ENCODE measurements around the gene PCNX2.

PCNX2 gene

GRCh38 chr1:233163696-233164095, 131.8 kb downstream of the PCNX2 start:
- peak; percentile 98 for TF ChIP-seq ZNF146 (tag by site-specific recombination; IDR thresholded peaks at IDR 0.05)
- TF ChIP-seq, protein P1, sequence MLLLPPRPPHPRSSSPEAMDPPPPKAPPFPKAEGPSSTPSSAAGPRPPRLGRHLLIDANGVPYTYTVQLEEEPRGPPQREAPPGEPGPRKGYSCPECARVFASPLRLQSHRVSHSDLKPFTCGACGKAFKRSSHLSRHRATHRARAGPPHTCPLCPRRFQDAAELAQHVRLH (tag by site-specific recombination; IDR thresholded peaks at IDR 0.05) = peak; percentile 80; the same call in 1 of the 2 replicates
- no peak for TF ChIP-seq ZNF529 (tag by site-specific recombination; IDR thresholded peaks at IDR 0.05; ENCODE audit: insufficient replicate concordance)
- POLR2A ChIA-PET = no interaction called here
- H3K9me3 ChIP-seq (ENCODE audit: control insufficient read depth, insufficient read depth, low read depth, low read length) = peaks cover 6% of the 10 kb centered on the region; the same call in 1 of the 2 replicates
- no peak overlapping the region for H3K4me3 ChIP-seq (ENCODE audit: low read depth, low read length)
- peaks cover 25 to 40% of the 10 kb centered on the region in 2 experiments for H3K36me3 ChIP-seq (ENCODE audit: control insufficient read depth in 2 of 2, insufficient read depth in 1 of 2, low read length in 2 of 2)
- H3K4me1 ChIP-seq (ENCODE audit: control insufficient read depth, insufficient read depth, low read length) = no peaks in the 10 kb centered on the region
- CTCF ChIA-PET = no interaction called here
- no peak overlapping the region for H3K27ac ChIP-seq (ENCODE audit: extremely low read depth, low read depth, low read length)

- Histone ChIP-seq H3K36me3 (ENCODE audit: control insufficient read depth in 2 of 2, insufficient read depth in 1 of 2, low read length in 2 of 2) (peaks cover 6 to 53% of the 10 kb centered on the region in 2 experiments), H3K9me3 (ENCODE audit: control insufficient read depth, insufficient read depth, low read depth, low read length) (no peaks in the 10 kb centered on the region), H3K27ac (ENCODE audit: extremely low read depth, low read depth, low read length) (no peak overlapping the region), H3K4me3 (ENCODE audit: low read depth, low read length) (no peak overlapping the region), H3K4me1 (ENCODE audit: control insufficient read depth, insufficient read depth, low read length) (no peaks in the 10 kb centered on the region)
- TF ChIP-seq ZNF24 (tag by site-specific recombination; IDR thresholded peaks at IDR 0.05) = no peak
- peak; percentile 97 for TF ChIP-seq ZEB2 (tag by site-specific recombination; IDR thresholded peaks at IDR 0.05)
- TF ChIP-seq, protein P2, sequence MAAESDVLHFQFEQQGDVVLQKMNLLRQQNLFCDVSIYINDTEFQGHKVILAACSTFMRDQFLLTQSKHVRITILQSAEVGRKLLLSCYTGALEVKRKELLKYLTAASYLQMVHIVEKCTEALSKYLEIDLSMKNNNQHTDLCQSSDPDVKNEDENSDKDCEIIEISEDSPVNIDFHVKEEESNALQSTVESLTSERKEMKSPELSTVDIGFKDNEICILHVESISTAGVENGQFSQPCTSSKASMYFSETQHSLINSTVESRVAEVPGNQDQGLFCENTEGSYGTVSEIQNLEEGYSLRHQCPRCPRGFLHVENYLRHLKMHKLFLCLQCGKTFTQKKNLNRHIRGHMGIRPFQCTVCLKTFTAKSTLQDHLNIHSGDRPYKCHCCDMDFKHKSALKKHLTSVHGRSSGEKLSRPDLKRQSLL (tag by site-specific recombination; IDR thresholded peaks at IDR 0.05) = no peak
- no peak for TF ChIP-seq SP2 (tag by site-specific recombination; IDR thresholded peaks at IDR 0.05)
- TF ChIP-seq ZNF561 (tag by site-specific recombination; IDR thresholded peaks at IDR 0.05; ENCODE audit: borderline replicate concordance) = no peak
- TF ChIP-seq KLF1 (tag by site-specific recombination; IDR thresholded peaks at IDR 0.05) = no peak
- no peak for TF ChIP-seq ZBTB48 (tag by site-specific recombination; IDR thresholded peaks at IDR 0.05)
- POLR2A ChIA-PET = no interaction called here
- CTCF ChIA-PET = interaction anchor here (0.7 kb wide), 1 partner anchor 21 kb away, joined by 4 read pairs; no protein-coding TSS in a partner anchor
Measured at GRCh38 chr1:233158322-233158721, 137.2 kb downstream of the PCNX2 start.

DNA sequence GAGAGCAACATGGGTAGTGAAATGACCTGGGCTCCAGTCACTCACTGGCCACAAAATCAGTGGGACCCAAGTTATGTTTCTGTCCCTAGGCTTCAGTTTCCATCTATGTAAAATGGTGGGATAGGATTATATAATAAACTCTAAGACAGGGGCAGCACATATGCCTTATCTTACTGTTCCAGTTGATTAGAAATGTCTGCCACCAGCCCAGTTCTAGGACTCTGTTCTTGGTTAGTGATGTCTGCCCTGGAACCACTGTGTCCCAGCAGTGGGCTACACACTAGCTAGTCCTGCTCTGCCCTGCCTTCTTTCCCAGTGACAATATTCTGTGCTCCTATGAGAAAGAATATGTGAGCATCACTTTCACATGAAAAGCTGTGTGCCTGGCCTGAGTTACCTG, 138.3 kb downstream of the PCNX2 start:
- CTCF ChIA-PET = interaction anchor here (0.7 kb wide), 1 partner anchor 22 kb away, joined by 4 read pairs; no protein-coding TSS in a partner anchor
- H3K36me3 ChIP-seq (ENCODE audit: control insufficient read depth in 2 of 2, insufficient read depth in 1 of 2, low read length in 2 of 2) = peaks cover 6 to 62% of the 10 kb centered on the region in 2 experiments
- TF ChIP-seq PRDM1 (tag by site-specific recombination; IDR thresholded peaks at IDR 0.05) = no peak
- peak; percentile 89 for TF ChIP-seq ZBTB17 (tag by site-specific recombination; IDR thresholded peaks at IDR 0.05)
- no peak overlapping the region for H3K4me3 ChIP-seq (ENCODE audit: low read depth, low read length)
- H3K4me1 ChIP-seq (ENCODE audit: control insufficient read depth, insufficient read depth, low read length) = no peaks in the 10 kb centered on the region
- POLR2A ChIA-PET = no interaction called here
- H3K9me3 ChIP-seq (ENCODE audit: control insufficient read depth, insufficient read depth, low read depth, low read length) = no peaks in the 10 kb centered on the region
- H3K27ac ChIP-seq (ENCODE audit: extremely low read depth, low read depth, low read length) = no peak overlapping the region

GRCh38 chr1:233151861-233152260, 143.7 kb downstream of the PCNX2 start:
- TF ChIP-seq ZBTB44 (tag by site-specific recombination; IDR thresholded peaks at IDR 0.05) (no peak), ZNF791 (tag by site-specific recombination; IDR thresholded peaks at IDR 0.05) (no peak), TCF7L2 (IDR thresholded peaks at IDR 0.05; ENCODE audit: borderline replicate concordance, low read depth, low read length) (no peak), ZNF48 (tag by site-specific recombination; IDR thresholded peaks at IDR 0.05) (no peak), REPIN1 (tag by site-specific recombination; IDR thresholded peaks at IDR 0.05; ENCODE audit: low read depth) (no peak), IKZF3 (tag by site-specific recombination; IDR thresholded peaks at IDR 0.05) (no peak), ZNF211 (tag by site-specific recombination; IDR thresholded peaks at IDR 0.05; ENCODE audit: low read depth) (no peak), ZNF610 (tag by site-specific recombination; IDR thresholded peaks at IDR 0.05; ENCODE audit: borderline replicate concordance) (no peak), ZBTB17 (tag by site-specific recombination; IDR thresholded peaks at IDR 0.05) (no peak), ZNF221 (tag by site-specific recombination; IDR thresholded peaks at IDR 0.05; ENCODE audit: borderline replicate concordance) (no peak), ZNF623 (tag by site-specific recombination; IDR thresholded peaks at IDR 0.05) (no peak), ZNF302 (tag by site-specific recombination; IDR thresholded peaks at IDR 0.05; ENCODE audit: low read depth) (no peak)
- Histone ChIP-seq H3K4me3 (ENCODE audit: low read depth, low read length) (no peak overlapping the region), H3K27ac (ENCODE audit: extremely low read depth, low read depth, low read length) (no peak overlapping the region), H3K36me3 (ENCODE audit: control insufficient read depth in 2 of 2, insufficient read depth in 1 of 2, low read length in 2 of 2) (peaks cover 18 to 28% of the 10 kb centered on the region in 2 experiments), H3K9me3 (ENCODE audit: control insufficient read depth, insufficient read depth, low read depth, low read length) (no peaks in the 10 kb centered on the region), H3K4me1 (ENCODE audit: control insufficient read depth, insufficient read depth, low read length) (no peaks in the 10 kb centered on the region)
- CTCF ChIA-PET = interaction anchor here (1.2 kb wide), 1 partner anchor 9 kb away, joined by 3 read pairs; no protein-coding TSS in a partner anchor
- POLR2A ChIA-PET = no interaction called here
